Kidney (tissue), 14 donors: ENCODE measurements around the gene RABL3. TPM values are rescaled to one million over a fixed set of nuclear protein-coding genes. Genes with fewer than 3 reads are reported as not detected.
"Not testable (repeated sequence)": the region's sequence is repeated elsewhere in the genome, so short reads cannot be mapped to it uniquely, and the experiment has no call there.

Experiments used
- DNase-seq, 5 donors: peaks; one replicate each; pipeline ENCODE4 v3.0.0-alpha.2; 2013 to 2020
- FAIRE-seq: peaks from 2 replicates; lab custom pipeline; 2012; peaks lifted over from hg19 to GRCh38; lab: Jason Lieb, UNC
- H3K27ac ChIP-seq, 2 donors: one replicate each; pipeline ENCODE4 v1.7.0; 2013; ENCODE audit warnings: low read depth in 2 of 2, low read length in 2 of 2, inconsistent platforms in 1 of 2
- H3K27me3 ChIP-seq: one replicate; pipeline ENCODE4 v1.7.1; 2013; ENCODE audit warnings: low read length, inconsistent platforms; ENCODE audit not compliant: control insufficient read depth, insufficient read depth
- H3K36me3 ChIP-seq, 3 donors: one replicate each; pipeline versions ENCODE4 v1.7.0 to v1.7.1; 2013; ENCODE audit warnings: low read length in 3 of 3, control low read depth in 1 of 3, inconsistent platforms in 1 of 3; ENCODE audit not compliant: insufficient read depth in 3 of 3, control insufficient read depth in 2 of 3
- H3K4me1 ChIP-seq, 3 donors: one replicate each; pipeline versions ENCODE4 v1.7.0 to v1.7.1; 2013; ENCODE audit warnings: low read length in 3 of 3, inconsistent platforms in 1 of 3, low read depth in 1 of 3; ENCODE audit not compliant: control insufficient read depth in 2 of 3, insufficient read depth in 2 of 3
- H3K4me3 ChIP-seq, 3 donors: one replicate each; pipeline versions ENCODE4 v1.7.0 to v1.8.1; 2013; ENCODE audit warnings: low read length in 3 of 3, control low read depth in 1 of 3, inconsistent platforms in 1 of 3
- H3K9ac ChIP-seq, 3 donors: one replicate each; pipeline versions ENCODE4 v1.7.0 to v1.7.1; 2013; ENCODE audit warnings: low read length in 3 of 3, control low read depth in 1 of 3, inconsistent platforms in 1 of 3
- H3K9me3 ChIP-seq, 3 donors: one replicate each; pipeline versions ENCODE4 v1.7.0 to v1.7.1; 2013; ENCODE audit warnings: low read length in 3 of 3, control low read depth in 1 of 3, inconsistent platforms in 1 of 3; ENCODE audit not compliant: control insufficient read depth in 2 of 3, insufficient read depth in 1 of 3
- intact Hi-C: fragments of 100-400 bp; cut with DNase I; formaldehyde crosslinking; loops from one replicate; pipeline ENCODE4 v1.11.1; 2022
- polyA plus RNA-seq: library from polyadenylated mRNA; stranded (reverse); fragments of 350-450 nt; fragmentation: Illumina TruSeq; extraction: RNeasy Lipid Tissue Mini Kit (QIAGEN cat#74804); gene quantifications from one replicate; pipeline ENCODE4 v1.2.3, GENCODE V29; 2014; ENCODE audit warnings: low read depth, low replicate concordance; ENCODE audit not compliant: insufficient read depth
- total RNA-seq: library from RNA; stranded (reverse); fragmentation: NEBNext Ultra II Directional; extraction: Animal tissue kit (Norgen Biotek cat#: 25700); gene quantifications from one replicate; pipeline ENCODE4 v1.2.1, GENCODE V29; 2021
- TF ChIP-seq, protein P1 (sequence below): IDR thresholded peaks from 3 replicates; pipeline ENCODE4 v1.5.1; 2012; ENCODE audit warnings: mild to moderate bottlenecking, moderate library complexity, borderline replicate concordance; ENCODE audit not compliant: insufficient read depth; ENCODE audit errors: extremely low read depth
- donor health status: control.
- donor health status: control.
- donor health status: control.
- donor health status: control.
- donor health status: control.
- donor health status: DM: yes; HTN: yes; CAD: no.
- donor health status: Normal renal cell carcinoma (clear cell type).

RABL3 gene
- total and polyA plus RNA-seq, 2 donors from 2014 or later: 16.9 to 30.1 TPM

GRCh38 chr3:120642368-120642948 is 99.9 kb downstream of the RABL3 start:
- TF ChIP-seq, protein P1, sequence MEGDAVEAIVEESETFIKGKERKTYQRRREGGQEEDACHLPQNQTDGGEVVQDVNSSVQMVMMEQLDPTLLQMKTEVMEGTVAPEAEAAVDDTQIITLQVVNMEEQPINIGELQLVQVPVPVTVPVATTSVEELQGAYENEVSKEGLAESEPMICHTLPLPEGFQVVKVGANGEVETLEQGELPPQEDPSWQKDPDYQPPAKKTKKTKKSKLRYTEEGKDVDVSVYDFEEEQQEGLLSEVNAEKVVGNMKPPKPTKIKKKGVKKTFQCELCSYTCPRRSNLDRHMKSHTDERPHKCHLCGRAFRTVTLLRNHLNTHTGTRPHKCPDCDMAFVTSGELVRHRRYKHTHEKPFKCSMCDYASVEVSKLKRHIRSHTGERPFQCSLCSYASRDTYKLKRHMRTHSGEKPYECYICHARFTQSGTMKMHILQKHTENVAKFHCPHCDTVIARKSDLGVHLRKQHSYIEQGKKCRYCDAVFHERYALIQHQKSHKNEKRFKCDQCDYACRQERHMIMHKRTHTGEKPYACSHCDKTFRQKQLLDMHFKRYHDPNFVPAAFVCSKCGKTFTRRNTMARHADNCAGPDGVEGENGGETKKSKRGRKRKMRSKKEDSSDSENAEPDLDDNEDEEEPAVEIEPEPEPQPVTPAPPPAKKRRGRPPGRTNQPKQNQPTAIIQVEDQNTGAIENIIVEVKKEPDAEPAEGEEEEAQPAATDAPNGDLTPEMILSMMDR: no peak
- intact Hi-C loops: no loop called here
- Histone ChIP-seq H3K4me1 (peaks cover 0 to 3% (median 0%) of the 10 kb centered on the region in 3 donors), H3K9ac (no peak overlapping the region), H3K27ac (peak overlapping the region; percentile 18 to 25), H3K9me3 (no peaks in the 10 kb centered on the region), H3K27me3 (no peaks in the 10 kb centered on the region), H3K4me3 (no peak overlapping the region), H3K36me3 (peaks cover 0 to 30% (median 3%) of the 10 kb centered on the region in 3 donors)
- DNase-seq (no peak), FAIRE-seq (no peak)

DNA sequence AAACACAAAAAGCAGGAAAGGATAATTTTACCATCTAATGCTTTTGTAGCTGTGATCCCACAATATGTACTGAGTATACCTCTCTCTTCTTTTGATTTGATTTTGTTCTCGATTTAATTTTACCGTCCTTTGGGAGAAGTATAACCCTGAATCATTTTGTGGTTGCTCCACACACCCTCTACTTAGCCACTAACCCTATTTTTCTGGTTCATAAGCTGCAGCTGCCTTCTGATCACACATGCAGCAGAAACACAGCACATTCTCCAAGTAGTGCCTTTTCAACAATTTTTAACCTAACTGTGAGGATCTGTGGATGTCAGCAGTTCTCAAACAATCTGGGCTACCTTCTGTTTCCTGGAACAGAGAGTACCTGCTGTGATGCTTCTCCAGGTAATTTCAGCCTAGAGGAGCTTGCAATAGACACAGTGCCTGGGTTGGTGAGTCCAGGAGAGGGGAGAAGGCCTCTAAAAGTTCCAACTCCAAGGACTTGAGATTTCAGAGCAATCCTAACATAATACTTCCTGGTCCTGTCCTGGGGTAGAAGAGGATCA is 100.5 kb downstream of the RABL3 start:
- Histone ChIP-seq H3K4me1 (peaks cover 0 to 3% (median 0%) of the 10 kb centered on the region in 3 donors), H3K4me3 (no peak overlapping the region), H3K9me3 (no peaks in the 10 kb centered on the region), H3K36me3 (peaks cover 0 to 29% (median 3%) of the 10 kb centered on the region in 3 donors), H3K27ac (peak overlapping the region in 1 of 2 donors; percentile 32), H3K27me3 (no peaks in the 10 kb centered on the region), H3K9ac (no peak overlapping the region)
- no peak for FAIRE-seq
- DNase-seq: no peak
- intact Hi-C loops: no loop called here
- TF ChIP-seq, protein P1: no peak

DNA sequence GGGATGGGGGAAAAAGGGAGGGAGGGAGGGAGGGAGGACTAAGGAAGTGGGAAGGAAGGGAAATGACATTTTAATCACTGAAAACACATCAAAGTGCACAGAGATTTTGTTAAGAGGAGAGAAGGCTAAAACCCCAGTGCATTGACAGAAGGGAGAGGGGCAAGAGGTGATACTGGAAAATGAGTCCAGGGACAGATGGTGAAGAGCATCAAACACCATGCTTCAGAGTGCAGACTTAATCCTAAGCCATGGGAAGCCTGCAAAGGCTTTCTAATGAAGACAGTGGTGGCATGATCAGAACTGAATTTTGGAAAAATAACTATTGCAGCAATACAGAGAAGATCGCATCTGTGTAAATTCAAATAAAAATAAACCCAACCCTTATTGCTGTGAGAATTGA is 102.1 kb downstream of the RABL3 start:
- Histone ChIP-seq H3K9me3 (no peaks in the 10 kb centered on the region), H3K27ac (no peak overlapping the region), H3K36me3 (peaks cover 0 to 23% (median 3%) of the 10 kb centered on the region in 3 donors), H3K9ac (no peak overlapping the region), H3K4me3 (no peak overlapping the region), H3K27me3 (no peaks in the 10 kb centered on the region), H3K4me1 (peaks cover 0 to 3% (median 0%) of the 10 kb centered on the region in 3 donors)
- FAIRE-seq (no peak), DNase-seq (no peak)
- TF ChIP-seq, protein P1: no peak
- intact Hi-C loops: no loop called here

DNA sequence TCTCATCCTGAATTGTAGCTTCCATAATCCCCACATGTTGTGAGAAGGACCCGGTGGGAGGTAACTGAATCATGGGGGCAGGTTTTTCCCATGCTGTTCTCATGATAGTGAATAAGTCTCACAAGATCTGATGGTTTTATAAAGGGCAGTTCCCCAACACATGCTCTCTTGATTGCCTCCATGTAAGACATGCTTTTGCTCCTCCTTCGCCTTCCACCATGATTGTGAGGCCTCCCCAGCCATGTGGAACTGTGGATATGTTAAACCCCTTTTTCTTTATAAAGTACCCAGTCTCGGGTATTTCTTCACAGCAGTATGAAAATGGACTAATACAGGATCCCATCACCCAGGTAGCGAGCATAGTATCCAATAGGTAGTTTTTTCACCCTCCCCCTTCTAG is 103.5 kb downstream of the RABL3 start:
- H3K27me3 ChIP-seq, H3K9me3 ChIP-seq, H3K36me3 ChIP-seq, FAIRE-seq, H3K27ac ChIP-seq, H3K9ac ChIP-seq, H3K4me1 ChIP-seq, DNase-seq, intact Hi-C loops, H3K4me3 ChIP-seq: not testable (repeated sequence)
